GM18526 (cell line): ENCODE data around the gene PMIS2.

Experiments used
- POLR2A ChIP-seq: IDR thresholded peaks from 3 replicates; pipeline ENCODE4 v1.6.1; 2011; ENCODE audit not compliant: insufficient read length; ENCODE audit errors: extremely low read depth

Gene PMIS2

DNA sequence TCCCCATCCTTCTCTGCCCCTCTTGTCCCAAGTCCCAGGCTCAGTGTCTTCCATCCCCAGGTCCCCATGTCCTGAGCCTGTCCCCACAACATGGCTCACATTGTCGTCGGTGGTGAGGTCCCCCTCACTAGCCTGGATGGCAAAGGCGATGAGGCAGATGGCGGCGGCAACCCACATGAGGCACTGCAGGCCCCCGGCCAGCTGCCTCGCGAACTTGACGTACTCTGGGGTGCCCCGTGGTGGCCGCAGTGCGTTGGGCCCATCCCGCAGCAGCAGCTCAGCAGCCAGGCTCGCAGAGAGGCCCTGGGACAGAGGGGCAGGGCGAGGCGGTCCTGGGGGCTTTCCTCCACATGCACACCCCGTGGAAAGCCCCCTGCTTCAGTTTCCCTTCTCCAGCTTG lies 23.6 kb upstream of the PMIS2 start:
- TF ChIP-seq POLR2A = no peak

DNA sequence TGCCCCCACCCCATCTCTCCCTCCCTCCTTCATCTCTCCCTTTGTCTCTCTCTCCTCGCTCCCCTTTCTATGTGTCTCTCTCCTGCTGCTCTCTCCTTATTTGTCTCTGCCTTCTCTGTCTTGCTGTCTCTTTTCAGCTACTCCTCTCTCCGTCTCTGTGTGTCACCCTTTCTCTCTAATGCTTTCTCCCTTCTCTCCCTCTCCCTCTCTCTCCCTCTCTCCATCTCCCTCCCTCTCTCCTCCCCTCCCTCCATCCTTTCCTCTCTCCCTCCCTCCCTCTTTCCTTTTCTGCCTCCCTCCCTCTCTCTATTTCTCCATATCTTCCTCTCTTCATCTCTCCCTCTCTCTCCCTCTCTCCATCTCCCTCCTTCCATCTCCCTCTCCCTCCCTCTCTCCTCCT lies 23.2 kb upstream of the PMIS2 start:
- TF ChIP-seq POLR2A = no peak

GRCh38 chr19:35563207-35563829 lies 22.7 kb upstream of the PMIS2 start, which contains the start of gene ATP4A:
Gene ATP4A (minus strand): TSS chr19:35563658. CDS start chr19:35563629, 29 bp downstream.
- no peak for TF ChIP-seq POLR2A

GRCh38 chr19:35565016-35565856 lies 20.7 kb upstream of the PMIS2 start:
- TF ChIP-seq POLR2A = no peak

DNA sequence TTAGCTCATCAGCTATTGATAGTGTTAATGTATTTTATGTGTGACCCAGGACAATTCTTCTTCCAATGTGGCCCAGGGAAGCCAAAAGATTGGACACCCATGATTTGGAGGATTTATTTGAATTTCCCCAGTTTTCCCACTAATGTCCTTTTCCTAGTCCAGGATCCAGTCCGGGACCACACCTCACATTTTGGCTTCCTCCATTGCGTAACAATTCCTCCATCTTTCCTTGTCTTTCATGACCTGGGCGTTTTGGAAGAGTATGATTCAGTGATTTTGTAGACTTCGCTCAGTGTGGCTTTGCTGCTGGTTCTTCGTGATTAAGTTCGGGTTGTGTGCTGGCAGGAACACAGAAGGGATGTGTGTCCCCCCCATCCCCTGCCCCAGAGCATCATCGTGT lies 19.2 kb upstream of the PMIS2 start:
- no peak for TF ChIP-seq POLR2A

DNA sequence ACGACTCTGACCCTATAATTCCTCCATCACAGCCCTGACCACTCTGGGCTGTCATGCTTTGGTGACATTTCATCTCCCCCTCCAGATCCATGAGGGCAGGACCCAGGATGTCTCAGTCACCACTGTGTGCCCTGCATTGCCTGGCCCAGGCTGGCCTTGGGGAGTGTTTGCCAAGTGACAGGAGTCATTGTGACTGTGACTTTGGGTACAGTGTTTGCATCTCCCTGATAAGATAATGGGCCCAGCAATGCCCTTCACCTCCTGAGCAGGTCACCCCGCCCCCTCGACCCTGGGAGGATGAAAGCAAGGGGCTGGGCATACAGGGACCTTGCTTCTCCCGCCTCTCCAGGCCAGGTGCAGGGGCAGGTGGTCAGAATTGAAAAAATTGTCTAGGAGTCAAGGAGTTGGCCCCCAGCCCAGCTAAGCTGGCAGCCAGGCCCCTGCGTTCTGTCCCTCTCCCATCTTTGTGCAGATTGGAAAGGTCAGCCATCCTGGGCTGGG lies 16.6 kb upstream of the PMIS2 start:
- TF ChIP-seq POLR2A = no peak

- no peak for TF ChIP-seq POLR2A
Measured at GRCh38 chr19:35571406-35571965, 14.5 kb upstream of the PMIS2 start.

- TF ChIP-seq POLR2A = no peak
Measured at GRCh38 chr19:35577918-35578317, 8.1 kb upstream of the PMIS2 start.

- TF ChIP-seq POLR2A = no peak
Measured at GRCh38 chr19:35578707-35579106, 7.3 kb upstream of the PMIS2 start.

GRCh38 chr19:35582760-35583159 lies 3.2 kb upstream of the PMIS2 start:
- TF ChIP-seq POLR2A = no peak

GRCh38 chr19:35587321-35587720 lies 1.3 kb downstream of the PMIS2 start:
- TF ChIP-seq POLR2A = no peak

DNA sequence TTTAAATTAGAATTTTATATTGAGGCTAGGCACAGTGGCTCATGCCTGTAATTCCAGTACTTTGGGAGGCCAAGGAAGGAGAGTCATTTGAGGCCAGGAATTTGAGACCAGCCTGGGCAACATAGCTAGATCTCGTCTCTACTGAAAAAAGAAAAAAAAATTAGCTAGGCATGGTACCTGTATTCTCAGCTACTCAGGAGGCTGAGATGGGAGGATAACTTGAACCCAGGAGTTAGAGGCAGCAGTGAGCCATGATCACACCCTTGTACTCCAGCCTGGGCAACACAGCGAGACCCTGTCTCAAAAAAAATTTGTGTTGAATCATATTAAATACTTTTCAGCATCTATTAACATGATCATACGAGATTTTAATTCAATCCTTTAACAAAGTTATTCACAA lies 4.9 kb downstream of the PMIS2 start:
- TF ChIP-seq POLR2A = no peak

DNA sequence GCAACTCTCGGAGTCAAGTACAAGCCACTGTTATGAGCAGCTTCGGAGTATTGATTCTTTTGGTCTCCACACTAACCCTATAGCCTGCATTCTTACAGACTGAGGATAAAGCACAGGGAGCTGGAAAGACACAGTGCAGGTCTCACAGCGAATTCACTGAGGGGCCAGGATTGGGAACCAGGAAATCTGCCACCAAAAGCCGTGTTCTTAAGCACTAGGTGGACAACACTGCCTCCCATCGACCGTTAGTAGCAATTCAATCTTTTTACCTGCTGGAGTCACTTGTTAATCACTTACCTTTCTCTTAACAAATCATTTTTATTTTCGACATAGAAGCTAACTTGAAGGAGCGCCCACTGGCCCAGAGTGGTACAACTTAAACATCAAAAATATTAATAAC lies 6.3 kb downstream of the PMIS2 start:
- TF ChIP-seq POLR2A = no peak

DNA sequence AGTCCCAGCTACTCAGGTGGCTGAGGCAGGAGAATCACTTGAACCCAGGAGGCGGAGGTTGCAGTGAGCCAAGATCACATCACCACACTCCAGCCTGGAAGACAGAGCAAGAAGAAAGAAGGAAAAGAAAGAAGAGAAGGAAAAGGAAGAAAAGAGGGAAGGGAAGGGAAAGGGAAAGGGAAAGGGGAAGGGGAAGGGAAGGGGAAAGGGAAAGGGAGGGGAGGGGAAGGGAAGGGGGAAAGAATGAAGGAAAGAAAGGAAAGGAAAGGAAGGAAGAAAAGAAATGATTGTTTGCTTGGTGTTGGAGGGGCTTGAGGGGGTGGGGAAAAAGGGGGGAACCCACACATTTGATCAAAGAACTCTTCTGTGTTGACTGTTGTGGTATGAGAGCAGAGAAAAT lies 10.0 kb downstream of the PMIS2 start:
- no peak for TF ChIP-seq POLR2A

DNA sequence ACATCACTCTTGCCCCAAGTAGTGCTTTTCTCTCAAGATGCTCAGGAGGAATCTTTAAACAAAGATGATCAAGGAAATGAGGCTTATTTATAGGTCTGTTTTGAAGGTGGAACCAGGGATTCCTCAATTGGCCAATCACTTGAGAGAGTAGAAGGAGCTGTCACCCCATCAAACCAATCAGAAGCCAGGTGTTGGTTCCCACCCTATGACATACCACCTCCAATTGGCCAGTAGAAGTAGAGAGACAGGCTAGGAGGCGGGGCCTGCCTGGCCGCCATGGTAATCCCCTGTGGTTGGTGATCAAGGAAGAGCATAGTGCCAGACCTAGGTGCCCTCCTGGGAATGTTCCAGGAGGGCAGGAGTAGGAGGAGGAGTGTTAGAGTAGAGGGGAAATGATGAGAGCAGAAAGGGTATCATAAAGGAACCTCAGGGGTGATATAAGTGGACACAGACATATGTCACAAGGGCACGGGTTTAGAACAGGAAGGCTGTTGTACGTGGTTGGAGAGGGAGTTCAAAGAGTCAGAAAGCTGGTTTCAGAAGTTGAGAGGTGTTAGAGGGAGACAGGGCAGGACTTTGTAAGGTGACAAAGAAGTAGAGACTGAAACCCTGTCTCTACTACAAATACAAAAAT lies 10.5 kb downstream of the PMIS2 start:
- no peak for TF ChIP-seq POLR2A

GRCh38 chr19:35601971-35602370 lies 16.0 kb downstream of the PMIS2 start:
- TF ChIP-seq POLR2A = no peak
